A673 (cell line): ENCODE results near the gene COQ10A. TPM values are rescaled to one million over a fixed set of nuclear protein-coding genes. Genes with fewer than 3 reads are reported as not detected.

ENCODE experiments used
- BruUV-seq: library from RNA; stranded (reverse); fragments of 400-500 nt; replicated peaks from 2 replicates; lab custom pipeline; 2021; lab: Mats Ljungman, UMichigan
- CTCF ChIA-PET: fragments of 300-600 bp; sonication (Branson Sonifier 250); formaldehyde crosslinking; loops from one replicate; lab custom pipeline; 2022; ENCODE audit warnings: antibody characterized with exemption; lab: Charles Lee
- POLR2A ChIA-PET: fragments of 300-600 bp; sonication (Branson Sonifier 250); formaldehyde crosslinking; loops from one replicate; lab custom pipeline; 2022; ENCODE audit warnings: antibody characterized with exemption; ENCODE audit not compliant: low non-redundant PET; lab: Charles Lee
- DNase-seq: peaks from one replicate; pipeline ENCODE4 v3.0.0-alpha.2; 2015; ENCODE audit warnings: low spot score
- H3K27ac ChIP-seq: fragments of 200-600 bp; sonication (generic); 2 replicates; pipeline ENCODE4 v1.5.1; 2016; ENCODE audit warnings: mixed run types, low read depth, mild to moderate bottlenecking, mixed read lengths, antibody characterized with exemption, low read length; ENCODE audit not compliant: poor library complexity, severe bottlenecking
- H3K27me3 ChIP-seq: fragments of 200-600 bp; sonication (generic); replicated peaks from 2 replicates; pipeline ENCODE4 v1.6.1; 2017; ENCODE audit warnings: mixed run types, low read depth, mild to moderate bottlenecking, mixed read lengths, antibody characterized with exemption, low read length; ENCODE audit not compliant: insufficient read depth, poor library complexity
- H3K36me3 ChIP-seq: fragments of 200-600 bp; sonication (generic); 2 replicates; pipeline ENCODE4 v1.6.1; 2016; ENCODE audit warnings: mixed run types, mild to moderate bottlenecking, mixed read lengths, antibody characterized with exemption, low read length; ENCODE audit not compliant: insufficient read depth, poor library complexity, severe bottlenecking
- H3K4me1 ChIP-seq: fragments of 200-600 bp; sonication (generic); 2 replicates; pipeline ENCODE4 v1.6.1; 2017; ENCODE audit warnings: mixed run types, mild to moderate bottlenecking, mixed read lengths, antibody characterized with exemption, low read length; ENCODE audit not compliant: insufficient read depth, poor library complexity, severe bottlenecking
- H3K4me3 ChIP-seq: fragments of 200-600 bp; sonication (generic); 2 replicates; pipeline ENCODE4 v1.5.1; 2016; ENCODE audit warnings: low read depth, mixed run types, mild to moderate bottlenecking, mixed read lengths, low read length; ENCODE audit not compliant: poor library complexity, severe bottlenecking
- H3K9me3 ChIP-seq: fragments of 200-600 bp; sonication (generic); 2 replicates; pipeline ENCODE4 v1.6.1; 2016; ENCODE audit warnings: mixed run types, low read depth, mild to moderate bottlenecking, mixed read lengths, antibody characterized with exemption, low read length; ENCODE audit not compliant: poor library complexity, severe bottlenecking
- CTCF ChIP-seq: fragments of 300-800, 200-600 bp; sonication (generic); conservative IDR thresholded peaks from 2 replicates; pipeline ENCODE4 v1.5.1; 2017; ENCODE audit warnings: low read depth, mild to moderate bottlenecking, antibody characterized with exemption, low read length, moderate library complexity, mixed read lengths
- EZH2 ChIP-seq: fragments of 200-600 bp; sonication (generic); IDR thresholded peaks from 2 replicates; pipeline ENCODE4 v1.6.1; 2017; ENCODE audit warnings: borderline replicate concordance, low read depth, mild to moderate bottlenecking, mixed read lengths, antibody characterized with exemption, low read length; ENCODE audit not compliant: poor library complexity, severe bottlenecking
- intact Hi-C: fragments of 100-400 bp; cut with micrococcal nuclease; formaldehyde crosslinking; loops from one replicate; pipeline ENCODE4 v1.10.0; 2022; ENCODE audit not compliant: unreplicated experiment
- total RNA-seq: library from RNA; stranded (reverse); gene quantifications from 2 replicates; pipeline ENCODE4 v1.2.3, GENCODE V29; 2021

Gene COQ10A
- total RNA-seq, 1 experiment from 2014 or later: 13.6 TPM

- no peak overlapping the region for H3K27ac ChIP-seq
- no peaks in the 10 kb centered on the region for H3K9me3 ChIP-seq
- no peak overlapping the region for H3K4me3 ChIP-seq
- POLR2A ChIA-PET: no interaction called here
- H3K36me3 ChIP-seq: peaks cover 12% of the 10 kb centered on the region
- intact Hi-C loops: no loop called here
- TF ChIP-seq CTCF (no peak), EZH2 (no peak)
- CTCF ChIA-PET: no interaction called here
- no TSS peak for BruUV-seq
- no peaks in the 10 kb centered on the region for H3K4me1 ChIP-seq
- no peaks in the 10 kb centered on the region for H3K27me3 ChIP-seq
- no peak for DNase-seq
Observed at GRCh38 chr12:56236091-56236490, 30.7 kb upstream of the COQ10A start.

- no peaks in the 10 kb centered on the region for H3K9me3 ChIP-seq
- intact Hi-C loops: no loop called here
- ChIA-PET POLR2A (no interaction called here), CTCF (no interaction called here)
- H3K27me3 ChIP-seq: no peaks in the 10 kb centered on the region
- TF ChIP-seq CTCF (no peak), EZH2 (no peak)
- BruUV-seq: no TSS peak
- no peaks in the 10 kb centered on the region for H3K4me1 ChIP-seq
- H3K36me3 ChIP-seq: peaks cover 21% of the 10 kb centered on the region
- DNase-seq: no peak
- H3K4me3 ChIP-seq: no peak overlapping the region
- H3K27ac ChIP-seq: no peak overlapping the region
Observed at GRCh38 chr12:56236985-56237384, 29.8 kb upstream of the COQ10A start.

- no peaks in the 10 kb centered on the region for H3K9me3 ChIP-seq
- no peak overlapping the region for H3K4me3 ChIP-seq
- BruUV-seq: no TSS peak
- intact Hi-C loops: no loop called here
- CTCF ChIA-PET: no interaction called here
- no peaks in the 10 kb centered on the region for H3K27me3 ChIP-seq
- H3K27ac ChIP-seq: no peak overlapping the region
- POLR2A ChIA-PET: no interaction called here
- peaks cover 27% of the 10 kb centered on the region for H3K36me3 ChIP-seq
- TF ChIP-seq EZH2: no peak
- no peak for TF ChIP-seq CTCF
- no peaks in the 10 kb centered on the region for H3K4me1 ChIP-seq
- no peak for DNase-seq
Observed at GRCh38 chr12:56237552-56237951, 29.2 kb upstream of the COQ10A start.
